Brain microvascular endothelial cell (primary cell): Measurements from ENCODE around the gene CLCN6.

Experiments used
- DNase-seq: peaks from one replicate; pipeline ENCODE4 v3.0.0-alpha.2; 2020
- H3K27ac ChIP-seq: fragments of 250-450 bp; sonication (Bioruptor Pico); 2 replicates; pipeline ENCODE4 v1.5.1; 2020; ENCODE audit warnings: mild to moderate bottlenecking, moderate library complexity
- H3K27me3 ChIP-seq: fragments of 250-450 bp; sonication (Bioruptor Pico); replicated peaks from 2 replicates; pipeline ENCODE4 v1.5.1; 2020; ENCODE audit warnings: mild to moderate bottlenecking
- H3K36me3 ChIP-seq: fragments of 250-450 bp; sonication (Bioruptor Pico); replicated peaks from 2 replicates; pipeline ENCODE4 v1.5.1; 2020; ENCODE audit warnings: mild to moderate bottlenecking
- H3K4me3 ChIP-seq: 2 replicates; pipeline ENCODE4 v1.5.1; 2011; ENCODE audit warnings: low read depth, mild to moderate bottlenecking, control low read depth, low read length, moderate library complexity
- CTCF ChIP-seq: IDR thresholded peaks from 2 replicates; pipeline ENCODE4 v1.5.1; 2011; ENCODE audit warnings: low read depth, mild to moderate bottlenecking, moderate library complexity, low read length, control low read depth, inconsistent platforms; ENCODE audit errors: missing control alignments
- in situ Hi-C: cut with HindIII; loops from 2 replicates; pipeline ENCODE4 v1.10.0; 2017; ENCODE audit warnings: low sequenced_read_pairs, low pct_ligation_motif_present

Gene CLCN6

GRCh38 chr1:11869104-11869503 lies 63.1 kb downstream of the CLCN6 start:
- no peak overlapping the region for H3K4me3 ChIP-seq
- in situ Hi-C loops: no loop called here
- no peak for TF ChIP-seq CTCF
- H3K27ac ChIP-seq: no peak overlapping the region
- H3K27me3 ChIP-seq: no peaks in the 10 kb centered on the region
- DNase-seq: no peak
- no peaks in the 10 kb centered on the region for H3K36me3 ChIP-seq

DNA sequence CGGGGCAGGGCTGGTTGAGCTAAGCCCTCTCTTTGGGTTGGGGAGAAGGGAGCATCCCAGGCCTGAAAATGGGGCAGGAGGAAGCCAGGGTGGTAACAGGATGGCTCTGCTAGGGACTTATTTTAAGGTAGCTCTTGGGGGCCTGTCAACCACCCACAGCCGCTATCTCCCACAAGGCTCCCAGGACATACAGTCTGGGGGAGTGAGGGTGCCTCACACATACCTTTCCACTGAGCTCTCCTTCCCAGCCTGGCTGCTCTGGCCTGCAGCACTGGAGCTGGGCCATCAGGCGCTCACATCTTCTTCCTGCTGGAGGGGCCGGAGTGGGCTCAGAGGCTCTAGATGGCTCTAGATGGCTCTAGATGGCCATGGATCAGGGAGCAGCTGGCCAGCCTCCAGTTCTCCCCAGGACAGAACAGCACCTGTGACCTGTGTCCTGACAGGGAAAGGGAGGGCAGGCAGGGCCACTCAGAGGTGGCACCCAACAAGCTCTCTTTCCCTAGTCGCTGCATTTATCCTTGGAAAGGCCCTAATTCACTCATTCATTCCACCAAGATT lies 63.7 kb downstream of the CLCN6 start:
- DNase-seq: no peak
- Histone ChIP-seq H3K27me3 (no peaks in the 10 kb centered on the region), H3K27ac (no peak overlapping the region), H3K36me3 (no peaks in the 10 kb centered on the region), H3K4me3 (no peak overlapping the region)
- no peak for TF ChIP-seq CTCF
- in situ Hi-C loops: no loop called here

- Histone ChIP-seq H3K27me3 (no peaks in the 10 kb centered on the region), H3K36me3 (no peaks in the 10 kb centered on the region), H3K27ac (no peak overlapping the region), H3K4me3 (no peak overlapping the region)
- DNase-seq: no peak
- in situ Hi-C loops: no loop called here
- TF ChIP-seq CTCF: no peak
These were observed 66.6 kb downstream of the CLCN6 start for GRCh38 chr1:11872545-11872944.

DNA sequence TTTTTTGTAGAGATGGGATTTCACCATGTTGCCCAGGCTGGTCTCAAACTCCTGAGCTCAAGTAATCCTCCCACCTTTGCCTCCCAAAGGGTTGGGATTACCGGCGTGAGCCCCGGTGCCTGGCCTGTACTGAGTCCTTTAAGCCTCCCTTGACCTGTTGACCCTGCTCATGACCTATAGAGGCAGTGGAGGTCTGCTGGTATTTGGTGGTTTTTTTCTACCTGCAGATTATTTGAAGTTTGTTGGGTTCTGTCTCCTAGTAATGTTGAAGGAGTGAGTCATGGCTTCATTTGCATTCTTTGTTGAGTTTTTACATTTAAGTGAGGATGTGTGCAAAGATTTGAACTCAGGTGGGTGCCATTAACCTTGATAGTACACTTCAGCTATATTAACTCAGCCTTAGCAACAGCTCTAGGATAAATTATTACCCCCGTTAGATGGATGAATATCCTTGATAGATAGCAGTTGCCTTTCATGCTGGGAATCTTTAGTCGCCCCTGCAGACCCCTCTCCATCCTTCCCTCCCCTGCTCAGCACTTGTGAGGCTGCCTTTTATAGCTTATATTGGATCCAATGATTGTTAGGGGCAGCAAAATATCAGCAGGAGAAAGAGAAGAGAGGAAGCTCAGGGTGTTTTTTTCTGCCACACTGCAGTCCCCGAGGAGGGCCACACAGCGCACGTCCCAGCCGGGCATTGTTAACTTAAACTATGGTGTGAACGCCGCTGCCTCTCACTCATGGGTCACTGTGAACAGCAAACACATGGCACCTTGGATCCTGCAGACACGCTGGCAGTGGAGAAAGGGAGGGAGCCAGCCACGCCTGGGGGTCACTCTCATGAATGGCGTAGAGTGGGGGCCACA lies 67.6 kb downstream of the CLCN6 start:
- TF ChIP-seq CTCF: no peak
- in situ Hi-C loops: no loop called here
- H3K4me3 ChIP-seq: no peak overlapping the region
- no peaks in the 10 kb centered on the region for H3K36me3 ChIP-seq
- H3K27me3 ChIP-seq: no peaks in the 10 kb centered on the region
- H3K27ac ChIP-seq: no peak overlapping the region
- no peak for DNase-seq

DNA sequence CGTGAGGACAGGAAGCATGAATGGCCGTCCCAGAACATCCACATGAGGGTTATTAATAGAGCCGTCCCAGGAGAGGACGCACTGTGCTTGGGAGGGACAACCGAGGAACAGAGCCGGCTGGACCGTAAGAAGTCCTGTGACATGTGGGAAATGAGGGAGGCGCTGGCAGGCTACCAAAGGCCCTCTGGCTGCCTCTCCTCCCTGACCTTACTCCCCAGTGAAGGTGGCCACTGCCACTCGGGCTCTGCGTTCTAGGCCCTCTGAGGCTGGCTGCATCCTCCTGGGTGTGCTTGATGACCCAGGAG lies 68.2 kb downstream of the CLCN6 start:
- TF ChIP-seq CTCF: no peak
- Histone ChIP-seq H3K4me3 (no peak overlapping the region), H3K27ac (no peak overlapping the region), H3K27me3 (no peaks in the 10 kb centered on the region), H3K36me3 (no peaks in the 10 kb centered on the region)
- in situ Hi-C loops: no loop called here
- DNase-seq: no peak

DNA sequence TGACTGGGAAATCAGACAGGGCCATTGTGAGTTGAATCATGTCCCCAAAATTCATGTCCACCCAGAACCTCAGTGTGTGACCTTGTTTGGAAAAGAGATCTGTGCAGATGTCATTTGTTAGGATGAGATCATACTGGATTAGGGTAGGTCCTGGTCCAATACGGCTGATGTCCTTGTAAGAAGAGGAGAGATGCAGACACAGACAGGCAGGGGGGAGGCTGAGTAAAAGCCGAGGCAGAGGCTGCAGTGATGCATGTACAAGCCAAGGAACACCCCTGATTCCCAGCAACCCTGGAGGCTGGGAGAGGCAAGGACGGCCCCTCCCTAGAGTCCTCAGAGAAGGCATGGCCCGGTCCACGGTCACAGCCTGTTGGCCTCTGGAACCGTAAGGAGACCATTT lies 68.6 kb downstream of the CLCN6 start:
- no peak for TF ChIP-seq CTCF
- Histone ChIP-seq H3K27ac (no peak overlapping the region), H3K36me3 (no peaks in the 10 kb centered on the region), H3K4me3 (no peak overlapping the region), H3K27me3 (no peaks in the 10 kb centered on the region)
- DNase-seq: no peak
- in situ Hi-C loops: no loop called here
